Measurements from ENCODE around the gene CRACR2B. TPM values are rescaled to one million over a fixed set of nuclear protein-coding genes. Genes with fewer than 3 reads are reported as not detected.
A peak's percentile ranks its signal among the peaks of the same experiment; 100 is the strongest.

Gene CRACR2B
- total RNA-seq, 1 experiment from 2014 or later: 11.8 TPM

GRCh38 chr11:850775-851763 is 23.4 kb downstream of the CRACR2B start:
- intact Hi-C loops (cut with micrococcal nuclease): no loop called here
- DNase-seq (ENCODE audit: low read depth, low spot score) (no peak), ATAC-seq (0 out of 2 replicates have a peak, but pooled peaks have one; percentile 22)
- H3K4me2 ChIP-seq (ENCODE audit: low read length): no peak overlapping the region
- H3K4me3 ChIP-seq (replicated peaks in 1 of 2; ENCODE audit: low read depth in 1 of 2, low read length in 2 of 2): no peak overlapping the region
- no peak overlapping the region for H3K27ac ChIP-seq (ENCODE audit: low read depth, low read length)
- peaks cover 2 to 13% of the 10 kb centered on the region in 2 experiments; a peak in 3 of 4 replicates for H3K4me1 ChIP-seq (ENCODE audit: control insufficient read depth in 1 of 2, insufficient read depth in 2 of 2, low read length in 2 of 2)
- no peaks in the 10 kb centered on the region for H3K79me2 ChIP-seq (ENCODE audit: insufficient read depth, low read length)
- BruUV-seq (replicated peaks): no TSS peak
- H3K9me2 ChIP-seq (ENCODE audit: insufficient read depth): no peaks in the 10 kb centered on the region
- no peaks in the 10 kb centered on the region for H4K20me1 ChIP-seq (ENCODE audit: insufficient read depth)
- POLR2A ChIA-PET: interaction anchor here (0.7 kb wide), 1 partner anchor 10 kb away, joined by 3 read pairs; no protein-coding TSS in a partner anchor
- no peak overlapping the region for H3K9ac ChIP-seq (ENCODE audit: low read length)
- no peak overlapping the region for H2AFZ ChIP-seq (ENCODE audit: low read depth, low read length, poor library complexity, severe bottlenecking)
- H3K9me3 ChIP-seq (ENCODE audit: control insufficient read depth in 1 of 2, insufficient read depth in 1 of 2, low read depth in 1 of 2, low read length in 2 of 2): no peaks in the 10 kb centered on the region
- RAD21 ChIA-PET (ENCODE audit: low non-redundant PET in 1 of 2, low total read pairs in 2 of 2, uncharacterized antibody in 2 of 2, unreplicated experiment in 2 of 2): no interaction called here
- no peaks in the 10 kb centered on the region for H3K27me3 ChIP-seq (ENCODE audit: insufficient read depth, low read length)
- CTCF ChIA-PET: interaction anchor here (0.7 kb wide), 1 partner anchor 68 kb away, joined by 6 read pairs; no protein-coding TSS in a partner anchor
- TF ChIP-seq SP1 (IDR thresholded peaks at IDR 0.05; ENCODE audit: low read depth) (no peak), CTCF (IDR thresholded peaks at IDR 0.05 in 2 of 3, conservative IDR thresholded peaks at IDR 0.05 in 1 of 3; ENCODE audit: borderline replicate concordance in 1 of 3, insufficient read depth in 1 of 3, low read depth in 2 of 3, low read length in 2 of 3) (peak in 2 of 3 experiments; percentile 4 to 22; a peak in 2 of 6 replicates)
- no peaks in the 10 kb centered on the region; a peak in 1 of 4 replicates for H3K36me3 ChIP-seq (ENCODE audit: control insufficient read depth in 1 of 2, insufficient read depth in 2 of 2, low read length in 2 of 2)

- Histone ChIP-seq H4K20me1 (ENCODE audit: insufficient read depth) (no peaks in the 10 kb centered on the region), H3K27me3 (ENCODE audit: insufficient read depth, low read length) (no peaks in the 10 kb centered on the region), H3K9me3 (ENCODE audit: control insufficient read depth in 1 of 2, insufficient read depth in 1 of 2, low read depth in 1 of 2, low read length in 2 of 2) (no peaks in the 10 kb centered on the region), H2AFZ (ENCODE audit: low read depth, low read length, poor library complexity, severe bottlenecking) (no peak overlapping the region), H3K9ac (ENCODE audit: low read length) (no peak overlapping the region), H3K4me1 (ENCODE audit: control insufficient read depth in 1 of 2, insufficient read depth in 2 of 2, low read length in 2 of 2) (peaks cover 0 to 14% of the 10 kb centered on the region in 2 experiments; a peak in 2 of 4 replicates), H3K4me3 (replicated peaks in 1 of 2; ENCODE audit: low read depth in 1 of 2, low read length in 2 of 2) (no peak overlapping the region), H3K27ac (ENCODE audit: low read depth, low read length) (no peak overlapping the region), H3K4me2 (ENCODE audit: low read length) (no peak overlapping the region), H3K79me2 (ENCODE audit: insufficient read depth, low read length) (no peaks in the 10 kb centered on the region), H3K9me2 (ENCODE audit: insufficient read depth) (no peaks in the 10 kb centered on the region), H3K36me3 (ENCODE audit: control insufficient read depth in 1 of 2, insufficient read depth in 2 of 2, low read length in 2 of 2) (no peaks in the 10 kb centered on the region; a peak in 1 of 4 replicates)
- no TSS peak for BruUV-seq (replicated peaks)
- TF ChIP-seq ZBTB33 (IDR thresholded peaks at IDR 0.05; ENCODE audit: extremely low read depth, insufficient replicate concordance, low read length) (no peak), CBX3 (IDR thresholded peaks at IDR 0.05; ENCODE audit: low read depth) (no peak), POLR2AphosphoS5 (IDR thresholded peaks at IDR 0.05; ENCODE audit: low read depth, low read length) (no peak), EZH2 (IDR thresholded peaks at IDR 0.05) (no peak), ATF3 (IDR thresholded peaks at IDR 0.05) (no peak), CTCF (IDR thresholded peaks at IDR 0.05 in 2 of 3, conservative IDR thresholded peaks at IDR 0.05 in 1 of 3; ENCODE audit: borderline replicate concordance in 1 of 3, insufficient read depth in 1 of 3, low read depth in 2 of 3, low read length in 2 of 3) (no peak), EGR1 (IDR thresholded peaks at IDR 0.05; ENCODE audit: low read depth) (no peak)
- ChIA-PET RAD21 (ENCODE audit: low non-redundant PET in 1 of 2, low total read pairs in 2 of 2, uncharacterized antibody in 2 of 2, unreplicated experiment in 2 of 2) (no interaction called here), POLR2A (interaction anchor here (0.7 kb wide), 1 partner anchor 96 kb away, joined by 3 read pairs; no protein-coding TSS in a partner anchor), CTCF (no interaction called here)
- intact Hi-C loops (cut with micrococcal nuclease): no loop called here
- ATAC-seq: no peak
- DNase-seq (ENCODE audit: low read depth, low spot score): no peak
Measured at GRCh38 chr11:852762-853161, 25.0 kb downstream of the CRACR2B start.

All from HCT116 (cell line).